EL (cell line): ENCODE results near the gene CSGALNACT2.
A peak's percentile ranks its signal among the peaks of the same experiment; 100 is the strongest.

Experiments
- DNase-seq: peaks from one replicate; pipeline ENCODE4 v3.0.0-alpha.2; 2016

Gene CSGALNACT2

GRCh38 chr10:43124574-43125273 is 13.5 kb upstream of the CSGALNACT2 start:
- no peak for DNase-seq

- DNase-seq = no peak
Observed at GRCh38 chr10:43125274-43125845, 12.9 kb upstream of the CSGALNACT2 start.

- DNase-seq = no peak
Observed at GRCh38 chr10:43125881-43126731, 12.1 kb upstream of the CSGALNACT2 start.

- no peak for DNase-seq
Observed at GRCh38 chr10:43126759-43127424, 11.4 kb upstream of the CSGALNACT2 start.

- DNase-seq = no peak
Observed at GRCh38 chr10:43127442-43127841, 10.8 kb upstream of the CSGALNACT2 start.

GRCh38 chr10:43128331-43128730 is 9.9 kb upstream of the CSGALNACT2 start:
- no peak for DNase-seq

GRCh38 chr10:43128958-43129706 is 9.1 kb upstream of the CSGALNACT2 start:
- peak; percentile 92 for DNase-seq

- DNase-seq = no peak
Observed at GRCh38 chr10:43130770-43131171, 7.5 kb upstream of the CSGALNACT2 start.

- no peak for DNase-seq
Observed at GRCh38 chr10:43131256-43131655, 7.0 kb upstream of the CSGALNACT2 start.

GRCh38 chr10:43131906-43132305 is 6.3 kb upstream of the CSGALNACT2 start:
- DNase-seq = no peak

GRCh38 chr10:43132867-43133787 is 5.1 kb upstream of the CSGALNACT2 start:
- no peak for DNase-seq

GRCh38 chr10:43134126-43134905 is 3.9 kb upstream of the CSGALNACT2 start:
- no peak for DNase-seq

GRCh38 chr10:43135064-43135463 is 3.2 kb upstream of the CSGALNACT2 start:
- DNase-seq = no peak

- no peak for DNase-seq
Observed at GRCh38 chr10:43135656-43136055, 2.6 kb upstream of the CSGALNACT2 start.

- DNase-seq = no peak
Observed at GRCh38 chr10:43136432-43136831, 1.8 kb upstream of the CSGALNACT2 start.

- DNase-seq = peak; percentile 43
Observed at GRCh38 chr10:43136995-43137716, 1.1 kb upstream of the CSGALNACT2 start.

- DNase-seq = peak; percentile 61
Observed at GRCh38 chr10:43137717-43138020, 576 bp upstream of the CSGALNACT2 start.

GRCh38 chr10:43138757-43139241 is 554 bp downstream of the CSGALNACT2 start:
- DNase-seq = peak; percentile 59

GRCh38 chr10:43141421-43141820 is 3.2 kb downstream of the CSGALNACT2 start:
- DNase-seq = no peak

GRCh38 chr10:43145311-43145710 is 7.1 kb downstream of the CSGALNACT2 start:
- no peak for DNase-seq
